ENCODE data around the gene TMEM132A. TPM values are rescaled to one million over a fixed set of nuclear protein-coding genes. Genes with fewer than 3 reads are reported as not detected.

TMEM132A gene
- total RNA-seq, 1 experiment from 2014 or later = 95.5 TPM

DNA sequence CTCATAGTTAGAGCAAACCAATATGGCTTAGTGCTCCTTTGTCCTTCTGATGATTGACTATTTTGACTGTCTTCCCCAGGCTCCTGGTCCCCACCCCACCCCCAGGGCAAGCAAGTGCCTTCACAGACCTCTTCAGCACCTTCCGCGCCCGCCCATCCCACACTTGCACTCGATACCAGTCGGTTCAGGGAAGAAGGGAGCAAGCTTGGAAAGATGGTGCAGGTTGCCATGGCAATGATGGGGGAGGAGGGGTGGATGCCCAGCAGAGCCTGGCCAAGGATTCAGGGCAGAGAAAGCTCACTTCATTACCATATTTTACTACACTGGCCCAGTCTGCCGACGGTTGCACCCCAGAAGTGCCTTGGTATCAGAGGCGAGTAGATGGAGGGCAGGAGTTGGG is 2.2 kb downstream of the TMEM132A start:
- peaks cover 7% of the 10 kb centered on the region for H3K27me3 Mint-ChIP-seq (ENCODE audit: low read depth)
- Histone ChIP-seq H4K91ac (ENCODE audit: insufficient read length, low read depth, low read length) (no peak overlapping the region), H3K79me1 (ENCODE audit: insufficient read depth, low read depth, low read length, poor library complexity, severe bottlenecking) (no peaks in the 10 kb centered on the region), H2AFZ (ENCODE audit: low read length) (no peak overlapping the region), H3K9me3 (ENCODE audit: control insufficient read depth, low read depth, low read length) (no peaks in the 10 kb centered on the region), H2BK5ac (ENCODE audit: insufficient read length, low read length) (no peak overlapping the region), H3K27me3 (ENCODE audit: insufficient read depth, low read length) (no peaks in the 10 kb centered on the region), H3K23ac (ENCODE audit: insufficient read length, low read depth, low read length) (no peak overlapping the region), H3K9ac (ENCODE audit: extremely low read depth, insufficient read length, low read length) (no peak overlapping the region), H3K4me2 (ENCODE audit: insufficient read depth, insufficient read length, low read length) (no peak overlapping the region), H3K79me2 (ENCODE audit: insufficient read depth, low read length) (no peaks in the 10 kb centered on the region), H2AK5ac (ENCODE audit: insufficient read length, low read length) (no peak overlapping the region), H3K23me2 (ENCODE audit: insufficient read length, low read depth, low read length, poor library complexity, severe bottlenecking) (peaks cover 10% of the 10 kb centered on the region), H2BK15ac (ENCODE audit: low read depth, low read length) (no peak overlapping the region), H4K5ac (ENCODE audit: insufficient read length, low read depth, low read length) (no peak overlapping the region), H3K18ac (ENCODE audit: insufficient read length, low read depth, low read length) (no peak overlapping the region), H4K8ac (replicated peaks; ENCODE audit: insufficient read length, low read depth, low read length) (no peak overlapping the region), H3K4me1 (ENCODE audit: insufficient read depth, low read length) (peaks cover 2% of the 10 kb centered on the region; the same call in 1 of the 2 replicates), H3K27ac (ENCODE audit: insufficient read length, low read depth, low read length) (no peak overlapping the region), H2BK20ac (ENCODE audit: low read depth, low read length, poor library complexity, severe bottlenecking) (no peak overlapping the region), H2BK120ac (ENCODE audit: low read depth, low read length, poor library complexity, severe bottlenecking) (no peak overlapping the region), H3T11ph (ENCODE audit: low read length) (no peak overlapping the region), H2BK12ac (ENCODE audit: insufficient read length, low read depth, low read length) (no peak overlapping the region), H3K56ac (ENCODE audit: insufficient read length, low read depth, low read length) (no peak overlapping the region), H3K14ac (ENCODE audit: insufficient read depth, low read length) (no peak overlapping the region), H4K20me1 (ENCODE audit: control insufficient read depth, insufficient read depth, insufficient read length) (no peaks in the 10 kb centered on the region), H3K4ac (ENCODE audit: low read depth, low read length) (no peak overlapping the region)
- TF ChIP-seq, protein P1, sequence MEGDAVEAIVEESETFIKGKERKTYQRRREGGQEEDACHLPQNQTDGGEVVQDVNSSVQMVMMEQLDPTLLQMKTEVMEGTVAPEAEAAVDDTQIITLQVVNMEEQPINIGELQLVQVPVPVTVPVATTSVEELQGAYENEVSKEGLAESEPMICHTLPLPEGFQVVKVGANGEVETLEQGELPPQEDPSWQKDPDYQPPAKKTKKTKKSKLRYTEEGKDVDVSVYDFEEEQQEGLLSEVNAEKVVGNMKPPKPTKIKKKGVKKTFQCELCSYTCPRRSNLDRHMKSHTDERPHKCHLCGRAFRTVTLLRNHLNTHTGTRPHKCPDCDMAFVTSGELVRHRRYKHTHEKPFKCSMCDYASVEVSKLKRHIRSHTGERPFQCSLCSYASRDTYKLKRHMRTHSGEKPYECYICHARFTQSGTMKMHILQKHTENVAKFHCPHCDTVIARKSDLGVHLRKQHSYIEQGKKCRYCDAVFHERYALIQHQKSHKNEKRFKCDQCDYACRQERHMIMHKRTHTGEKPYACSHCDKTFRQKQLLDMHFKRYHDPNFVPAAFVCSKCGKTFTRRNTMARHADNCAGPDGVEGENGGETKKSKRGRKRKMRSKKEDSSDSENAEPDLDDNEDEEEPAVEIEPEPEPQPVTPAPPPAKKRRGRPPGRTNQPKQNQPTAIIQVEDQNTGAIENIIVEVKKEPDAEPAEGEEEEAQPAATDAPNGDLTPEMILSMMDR (conservative IDR thresholded peaks at IDR 0.05) = no peak
- no peak overlapping the region for H3K27ac Mint-ChIP-seq
- DNase-seq = no peak
- no peak overlapping the region for H3K4me3 Mint-ChIP-seq
- WGBS (ENCODE audit: extremely low coverage, insufficient read length, low lambda C conversion rate) = no CpG with 5 or more reads among the region's 8 CpGs
- H3K4me1 Mint-ChIP-seq = peaks cover 16 to 21% of the 10 kb centered on the region in 2 experiments
- H3K9me3 Mint-ChIP-seq = no peaks in the 10 kb centered on the region
- peaks cover 34 to 61% (median 51%) of the 10 kb centered on the region in 3 experiments; a peak in 6 of 7 replicates for H3K36me3 Mint-ChIP-seq (ENCODE audit: insufficient read depth in 1 of 3, low read depth in 3 of 3)
